Transverse colon (tissue), 3 donors: ENCODE measurements around the gene MEIS2.

Experiments
- CTCF ChIP-seq, 5 experiments: fragments of 200-600 bp in 3 of 5; fragments of 450-650 bp in 2 of 5; sonication (generic) in 3 of 5; IDR thresholded peaks; 1 replicate in 2 of 5; 2 replicates in 3 of 5; pipeline ENCODE4 v1.5.1; 2016 to 2017; ENCODE audit warnings: antibody characterized with exemption in 5 of 5, inconsistent platforms in 3 of 5, mild to moderate bottlenecking in 2 of 5, moderate library complexity in 1 of 5
- EP300 ChIP-seq: sonication (generic); formaldehyde crosslinking; IDR thresholded peaks from one replicate; pipeline ENCODE4 v1.6.1; 2017; ENCODE audit warnings: antibody characterized with exemption, low read depth
- POLR2A ChIP-seq: fragments of 450-650 bp; IDR thresholded peaks from one replicate; pipeline ENCODE4 v1.6.1; 2016; ENCODE audit warnings: antibody characterized with exemption, mild to moderate bottlenecking, moderate library complexity

- TF ChIP-seq EP300 (no peak), POLR2A (no peak), CTCF (IDR thresholded peaks at IDR 0.05) (no peak)
Measured at GRCh38 chr15:36959746-36960145, 140.6 kb downstream of the MEIS2 start.
